Measurements from ENCODE around the gene STAP2. TPM values are rescaled to one million over a fixed set of nuclear protein-coding genes. Genes with fewer than 3 reads are reported as not detected.
"Not testable (repeated sequence)": the region's sequence is repeated elsewhere in the genome, so short reads cannot be mapped to it uniquely, and the experiment has no call there.

The STAP2 gene
- total and polyA plus RNA-seq, 5 donors, result 6.7 to 13.9 (median 10.9) TPM

- intact Hi-C loops (cut with DNase I), result loop anchor here in 1 of 4 donors (2.0 kb wide), 1 partner anchor 59 kb away; the partner anchor contains the start of gene SH3GL1
- ATAC-seq, result peak; percentile 10 to 25
Measured at GRCh38 chr19:4342314-4342614, 3.6 kb upstream of the STAP2 start.

GRCh38 chr19:4337906-4338440 lies 654 bp downstream of the STAP2 start:
- DNase-seq, result peak in 2 of 3 donors; percentile 28 to 63
- Histone ChIP-seq H3K4me3 (ENCODE audit: low read length) (peak overlapping the region; percentile 55), H3K4me1 (ENCODE audit: control insufficient read depth, insufficient read depth, low read length) (no peaks in the 10 kb centered on the region), H3K27me3 (ENCODE audit: control insufficient read depth, insufficient read depth) (no peaks in the 10 kb centered on the region), H3K27ac (ENCODE audit: low read length) (no peak overlapping the region), H3K9me3 (ENCODE audit: control insufficient read depth, low read length) (no peaks in the 10 kb centered on the region)
- ATAC-seq, result no peak
- 8% methylated on average over 14 of the region's 14 CpGs for WGBS
- intact Hi-C loops (cut with DNase I), result no loop called here

More at GRCh38 chr19:4342314-4342614, 3.6 kb upstream of the STAP2 start:
- Histone ChIP-seq H3K4me3 (ENCODE audit: low read length) (peak overlapping the region; percentile 44), H3K27ac (ENCODE audit: low read length) (peak overlapping the region; percentile 94), H3K9me3 (ENCODE audit: control insufficient read depth, low read length) (no peaks in the 10 kb centered on the region), H3K4me1 (ENCODE audit: control insufficient read depth, insufficient read depth, low read length) (no peaks in the 10 kb centered on the region), H3K27me3 (ENCODE audit: control insufficient read depth, insufficient read depth) (no peaks in the 10 kb centered on the region)
- no peak for DNase-seq
- WGBS, result 2% methylated on average over 10 of the region's 10 CpGs

GRCh38 chr19:4334929-4335570 lies 3.6 kb downstream of the STAP2 start:
- ATAC-seq (no peak), DNase-seq (no peak)
- intact Hi-C loops (cut with DNase I), result no loop called here
- H3K4me3 ChIP-seq (ENCODE audit: low read length), result no peak overlapping the region
- no peak overlapping the region for H3K27ac ChIP-seq (ENCODE audit: low read length)
- H3K4me1 ChIP-seq (ENCODE audit: control insufficient read depth, insufficient read depth, low read length), result no peaks in the 10 kb centered on the region
- no peaks in the 10 kb centered on the region for H3K27me3 ChIP-seq (ENCODE audit: control insufficient read depth, insufficient read depth)
- H3K9me3 ChIP-seq (ENCODE audit: control insufficient read depth, low read length), result no peaks in the 10 kb centered on the region
- WGBS, result 95% methylated on average over 7 of the region's 7 CpGs

GRCh38 chr19:4329858-4330257 lies 8.8 kb downstream of the STAP2 start:
- WGBS, result 95% methylated on average over 19 of the region's 19 CpGs
- Histone ChIP-seq H3K9me3 (ENCODE audit: control insufficient read depth, low read length) (no peaks in the 10 kb centered on the region), H3K4me1 (ENCODE audit: control insufficient read depth, insufficient read depth, low read length) (no peaks in the 10 kb centered on the region), H3K4me3 (ENCODE audit: low read length) (no peak overlapping the region), H3K27me3 (ENCODE audit: control insufficient read depth, insufficient read depth) (no peaks in the 10 kb centered on the region), H3K27ac (ENCODE audit: low read length) (no peak overlapping the region)
- DNase-seq (no peak), ATAC-seq (no peak)
- intact Hi-C loops (cut with DNase I), result no loop called here

GRCh38 chr19:4328991-4329681 lies 9.5 kb downstream of the STAP2 start:
- H3K27ac ChIP-seq (ENCODE audit: low read length); ATAC-seq; H3K27me3 ChIP-seq (ENCODE audit: control insufficient read depth, insufficient read depth); H3K9me3 ChIP-seq (ENCODE audit: control insufficient read depth, low read length); H3K4me1 ChIP-seq (ENCODE audit: control insufficient read depth, insufficient read depth, low read length); intact Hi-C loops (cut with DNase I): not testable (repeated sequence)
- DNase-seq, result peak in 1 of 3 donors; percentile 75
- peak overlapping the region; percentile 1 for H3K4me3 ChIP-seq (ENCODE audit: low read length)
- WGBS, result 45% methylated on average over 35 of the region's 35 CpGs

- H3K4me1 ChIP-seq (ENCODE audit: control insufficient read depth, insufficient read depth, low read length), result no peaks in the 10 kb centered on the region
- DNase-seq (peak; percentile 95 to 99 (median 99)), ATAC-seq (peak; percentile 95 to 96)
- H3K4me3 ChIP-seq (ENCODE audit: low read length), result peak overlapping the region; percentile 28
- H3K27me3 ChIP-seq (ENCODE audit: control insufficient read depth, insufficient read depth), result no peaks in the 10 kb centered on the region
- intact Hi-C loops (cut with DNase I), result no loop called here
- H3K9me3 ChIP-seq (ENCODE audit: control insufficient read depth, low read length), result no peaks in the 10 kb centered on the region
- WGBS, result 3% methylated on average over 49 of the region's 49 CpGs
- no peak overlapping the region for H3K27ac ChIP-seq (ENCODE audit: low read length)
Measured at GRCh38 chr19:4328243-4328990, 10.2 kb downstream of the STAP2 start.

GRCh38 chr19:4327877-4328242 lies 10.8 kb downstream of the STAP2 start:
- H3K9me3 ChIP-seq (ENCODE audit: control insufficient read depth, low read length), result no peaks in the 10 kb centered on the region
- DNase-seq (no peak), ATAC-seq (no peak)
- no peaks in the 10 kb centered on the region for H3K4me1 ChIP-seq (ENCODE audit: control insufficient read depth, insufficient read depth, low read length)
- peak overlapping the region; percentile 28 for H3K4me3 ChIP-seq (ENCODE audit: low read length)
- no peak overlapping the region for H3K27ac ChIP-seq (ENCODE audit: low read length)
- H3K27me3 ChIP-seq (ENCODE audit: control insufficient read depth, insufficient read depth), result no peaks in the 10 kb centered on the region
- intact Hi-C loops (cut with DNase I), result no loop called here
- 13% methylated on average over 13 of the region's 13 CpGs for WGBS

- no peak overlapping the region for H3K27ac ChIP-seq (ENCODE audit: low read length)
- peak overlapping the region; percentile 28 for H3K4me3 ChIP-seq (ENCODE audit: low read length)
- WGBS, result 2% methylated on average over 30 of the region's 30 CpGs
- no peaks in the 10 kb centered on the region for H3K4me1 ChIP-seq (ENCODE audit: control insufficient read depth, insufficient read depth, low read length)
- peak; percentile 64 to 69 for ATAC-seq
- intact Hi-C loops (cut with DNase I), result no loop called here
- peak; percentile 80 to 94 (median 93) for DNase-seq
- no peaks in the 10 kb centered on the region for H3K27me3 ChIP-seq (ENCODE audit: control insufficient read depth, insufficient read depth)
- H3K9me3 ChIP-seq (ENCODE audit: control insufficient read depth, low read length), result no peaks in the 10 kb centered on the region
Measured at GRCh38 chr19:4327252-4327876, 11.3 kb downstream of the STAP2 start.

GRCh38 chr19:4326837-4327251 lies 11.8 kb downstream of the STAP2 start:
- intact Hi-C loops (cut with DNase I), result no loop called here
- no peak overlapping the region for H3K27ac ChIP-seq (ENCODE audit: low read length)
- no peaks in the 10 kb centered on the region for H3K9me3 ChIP-seq (ENCODE audit: control insufficient read depth, low read length)
- H3K27me3 ChIP-seq (ENCODE audit: control insufficient read depth, insufficient read depth), result no peaks in the 10 kb centered on the region
- peak in 1 of 3 donors; percentile 71 for DNase-seq
- no peak for ATAC-seq
- no peak overlapping the region for H3K4me3 ChIP-seq (ENCODE audit: low read length)
- no peaks in the 10 kb centered on the region for H3K4me1 ChIP-seq (ENCODE audit: control insufficient read depth, insufficient read depth, low read length)
- 8% methylated on average over 33 of the region's 33 CpGs for WGBS

GRCh38 chr19:4326215-4326836 lies 12.3 kb downstream of the STAP2 start:
- intact Hi-C loops (cut with DNase I), result no loop called here
- DNase-seq (no peak), ATAC-seq (no peak)
- Histone ChIP-seq H3K27me3 (ENCODE audit: control insufficient read depth, insufficient read depth) (no peaks in the 10 kb centered on the region), H3K9me3 (ENCODE audit: control insufficient read depth, low read length) (no peaks in the 10 kb centered on the region), H3K4me1 (ENCODE audit: control insufficient read depth, insufficient read depth, low read length) (no peaks in the 10 kb centered on the region), H3K27ac (ENCODE audit: low read length) (no peak overlapping the region), H3K4me3 (ENCODE audit: low read length) (no peak overlapping the region)
- WGBS, result 52% methylated on average over 13 of the region's 13 CpGs

Data from right cardiac atrium (tissue), 5 donors.